ENCODE results near the gene MINDY2.
A peak's percentile ranks its signal among the peaks of the same experiment; 100 is the strongest.

DNA sequence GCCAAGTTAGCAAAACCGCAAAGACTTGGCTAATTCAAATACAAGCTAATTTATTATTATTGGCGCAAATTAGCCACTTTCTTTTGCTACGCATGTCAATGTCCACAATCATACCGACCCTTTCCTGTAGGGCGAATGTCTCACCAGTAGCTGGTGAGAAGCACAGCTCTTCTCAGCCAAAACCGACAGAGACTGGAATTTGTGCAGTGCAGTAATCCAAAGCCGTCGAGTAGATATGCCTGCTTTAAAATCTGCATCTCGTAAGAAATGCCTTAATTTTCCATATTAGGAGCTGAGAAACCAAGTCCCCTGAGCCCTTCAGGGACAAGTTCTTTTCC lies 614 bp upstream of the MINDY2 start:
- TF ChIP-seq, protein P1, sequence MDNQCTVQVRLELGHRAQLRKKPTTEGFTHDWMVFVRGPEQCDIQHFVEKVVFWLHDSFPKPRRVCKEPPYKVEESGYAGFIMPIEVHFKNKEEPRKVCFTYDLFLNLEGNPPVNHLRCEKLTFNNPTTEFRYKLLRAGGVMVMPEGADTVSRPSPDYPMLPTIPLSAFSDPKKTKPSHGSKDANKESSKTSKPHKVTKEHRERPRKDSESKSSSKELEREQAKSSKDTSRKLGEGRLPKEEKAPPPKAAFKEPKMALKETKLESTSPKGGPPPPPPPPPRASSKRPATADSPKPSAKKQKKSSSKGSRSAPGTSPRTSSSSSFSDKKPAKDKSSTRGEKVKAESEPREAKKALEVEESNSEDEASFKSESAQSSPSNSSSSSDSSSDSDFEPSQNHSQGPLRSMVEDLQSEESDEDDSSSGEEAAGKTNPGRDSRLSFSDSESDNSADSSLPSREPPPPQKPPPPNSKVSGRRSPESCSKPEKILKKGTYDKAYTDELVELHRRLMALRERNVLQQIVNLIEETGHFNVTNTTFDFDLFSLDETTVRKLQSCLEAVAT (IDR thresholded peaks at IDR 0.05) = no peak; the same call in 1 of the 2 replicates
- no peak for TF ChIP-seq RAD21 (IDR thresholded peaks at IDR 0.05; ENCODE audit: insufficient read depth, low read depth, low read length)
- no peak for TF ChIP-seq NFYB (IDR thresholded peaks at IDR 0.05; ENCODE audit: insufficient read depth, low read depth, low read length)
- TF ChIP-seq EP300 (IDR thresholded peaks at IDR 0.05; ENCODE audit: borderline replicate concordance in 1 of 2, control insufficient read depth in 1 of 2, low read depth in 2 of 2, low read length in 2 of 2) = no peak
- TF ChIP-seq, protein P2, sequence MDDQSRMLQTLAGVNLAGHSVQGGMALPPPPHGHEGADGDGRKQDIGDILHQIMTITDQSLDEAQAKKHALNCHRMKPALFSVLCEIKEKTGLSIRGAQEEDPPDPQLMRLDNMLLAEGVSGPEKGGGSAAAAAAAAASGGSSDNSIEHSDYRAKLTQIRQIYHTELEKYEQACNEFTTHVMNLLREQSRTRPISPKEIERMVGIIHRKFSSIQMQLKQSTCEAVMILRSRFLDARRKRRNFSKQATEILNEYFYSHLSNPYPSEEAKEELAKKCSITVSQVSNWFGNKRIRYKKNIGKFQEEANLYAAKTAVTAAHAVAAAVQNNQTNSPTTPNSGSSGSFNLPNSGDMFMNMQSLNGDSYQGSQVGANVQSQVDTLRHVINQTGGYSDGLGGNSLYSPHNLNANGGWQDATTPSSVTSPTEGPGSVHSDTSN (IDR thresholded peaks at IDR 0.05; ENCODE audit: insufficient replicate concordance, low read depth, low read length) = no peak
- TF ChIP-seq MXI1 (IDR thresholded peaks at IDR 0.05; ENCODE audit: low read depth, low read length) = no peak
- TF ChIP-seq, protein P3, sequence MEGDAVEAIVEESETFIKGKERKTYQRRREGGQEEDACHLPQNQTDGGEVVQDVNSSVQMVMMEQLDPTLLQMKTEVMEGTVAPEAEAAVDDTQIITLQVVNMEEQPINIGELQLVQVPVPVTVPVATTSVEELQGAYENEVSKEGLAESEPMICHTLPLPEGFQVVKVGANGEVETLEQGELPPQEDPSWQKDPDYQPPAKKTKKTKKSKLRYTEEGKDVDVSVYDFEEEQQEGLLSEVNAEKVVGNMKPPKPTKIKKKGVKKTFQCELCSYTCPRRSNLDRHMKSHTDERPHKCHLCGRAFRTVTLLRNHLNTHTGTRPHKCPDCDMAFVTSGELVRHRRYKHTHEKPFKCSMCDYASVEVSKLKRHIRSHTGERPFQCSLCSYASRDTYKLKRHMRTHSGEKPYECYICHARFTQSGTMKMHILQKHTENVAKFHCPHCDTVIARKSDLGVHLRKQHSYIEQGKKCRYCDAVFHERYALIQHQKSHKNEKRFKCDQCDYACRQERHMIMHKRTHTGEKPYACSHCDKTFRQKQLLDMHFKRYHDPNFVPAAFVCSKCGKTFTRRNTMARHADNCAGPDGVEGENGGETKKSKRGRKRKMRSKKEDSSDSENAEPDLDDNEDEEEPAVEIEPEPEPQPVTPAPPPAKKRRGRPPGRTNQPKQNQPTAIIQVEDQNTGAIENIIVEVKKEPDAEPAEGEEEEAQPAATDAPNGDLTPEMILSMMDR (IDR thresholded peaks at IDR 0.05 in 2 of 3, conservative IDR thresholded peaks at IDR 0.05 in 1 of 3; ENCODE audit: control insufficient read depth in 2 of 3, extremely low read depth in 1 of 3, insufficient read depth in 1 of 3, low read depth in 3 of 3, low read length in 3 of 3) = peak in 1 of 3 experiments; percentile 26; a peak in 2 of 6 replicates
- TF ChIP-seq, protein P4, sequence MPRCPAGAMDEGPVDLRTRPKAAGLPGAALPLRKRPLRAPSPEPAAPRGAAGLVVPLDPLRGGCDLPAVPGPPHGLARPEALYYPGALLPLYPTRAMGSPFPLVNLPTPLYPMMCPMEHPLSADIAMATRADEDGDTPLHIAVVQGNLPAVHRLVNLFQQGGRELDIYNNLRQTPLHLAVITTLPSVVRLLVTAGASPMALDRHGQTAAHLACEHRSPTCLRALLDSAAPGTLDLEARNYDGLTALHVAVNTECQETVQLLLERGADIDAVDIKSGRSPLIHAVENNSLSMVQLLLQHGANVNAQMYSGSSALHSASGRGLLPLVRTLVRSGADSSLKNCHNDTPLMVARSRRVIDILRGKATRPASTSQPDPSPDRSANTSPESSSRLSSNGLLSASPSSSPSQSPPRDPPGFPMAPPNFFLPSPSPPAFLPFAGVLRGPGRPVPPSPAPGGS (IDR thresholded peaks at IDR 0.05; ENCODE audit: borderline replicate concordance, insufficient read depth, low read depth, low read length, poor library complexity, severe bottlenecking) = no peak
- TF ChIP-seq SRF (IDR thresholded peaks at IDR 0.05; ENCODE audit: low read depth in 2 of 2, low read length in 2 of 2) = no peak
- TF ChIP-seq FOS (IDR thresholded peaks at IDR 0.05; ENCODE audit: borderline replicate concordance, extremely low read depth, insufficient read length) = no peak

Data from GM12878 (cell line).